HS-27A (cell line): Measurements from ENCODE around the gene TXNDC15.

Experiments
- DNase-seq: peaks from one replicate; pipeline ENCODE4 v3.0.0-alpha.2; 2012; ENCODE audit warnings: low read depth, missing footprints

Gene TXNDC15

DNA sequence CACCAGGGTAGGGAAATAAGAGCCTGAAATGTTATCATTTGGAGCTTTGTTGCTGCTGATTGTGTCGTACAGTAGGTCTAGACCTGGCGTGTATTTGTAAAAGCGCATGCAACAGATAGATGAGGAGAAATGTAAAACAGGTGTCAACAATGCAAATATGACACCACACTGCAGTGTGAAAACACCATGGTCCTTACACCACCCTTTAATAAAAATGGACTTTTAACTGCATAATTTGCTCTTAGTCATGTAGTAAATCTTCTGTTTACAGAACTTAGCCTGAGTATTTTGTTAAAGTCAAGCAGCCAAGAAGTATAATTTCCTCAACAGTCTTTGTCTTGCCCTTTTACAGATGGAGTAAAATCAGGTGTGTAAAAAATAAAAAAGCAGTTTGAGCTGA, 44.7 kb downstream of the TXNDC15 start:
- DNase-seq: no peak

DNA sequence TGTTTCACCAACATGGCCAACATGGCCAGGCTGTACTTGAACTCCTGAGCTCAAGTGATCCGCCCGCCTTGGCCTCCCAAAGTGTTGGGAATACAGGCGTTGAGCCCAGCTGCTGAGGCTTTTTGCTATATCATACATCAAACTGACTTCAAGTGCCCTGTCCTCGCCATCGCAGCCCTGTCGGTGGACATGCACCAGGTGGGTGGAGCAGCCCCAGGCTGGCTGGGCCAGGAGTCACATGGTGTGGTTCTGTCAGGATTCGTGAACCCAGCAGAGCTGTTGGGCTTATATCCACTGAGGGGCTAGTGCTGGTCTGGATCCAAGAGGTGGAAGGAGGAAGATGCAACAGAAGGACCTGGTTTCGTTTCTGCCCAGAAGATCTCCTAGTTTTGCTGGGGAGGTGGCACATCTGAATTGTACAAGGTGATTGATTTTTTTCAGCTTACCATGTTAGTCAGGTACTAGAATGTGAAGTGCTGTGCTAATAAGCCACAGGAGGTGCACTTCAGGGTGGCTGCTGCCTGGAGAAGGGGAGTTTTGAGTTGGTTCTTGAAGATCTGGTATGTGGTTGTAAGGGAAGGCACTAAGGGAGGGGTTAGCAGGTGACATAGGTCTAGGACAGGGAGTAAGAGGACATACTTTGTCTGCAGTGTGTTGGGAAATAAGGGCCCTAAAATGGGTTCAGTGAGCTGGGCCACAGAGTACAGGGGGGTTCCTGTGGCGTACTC, 46.8 kb downstream of the TXNDC15 start:
- no peak for DNase-seq

DNA sequence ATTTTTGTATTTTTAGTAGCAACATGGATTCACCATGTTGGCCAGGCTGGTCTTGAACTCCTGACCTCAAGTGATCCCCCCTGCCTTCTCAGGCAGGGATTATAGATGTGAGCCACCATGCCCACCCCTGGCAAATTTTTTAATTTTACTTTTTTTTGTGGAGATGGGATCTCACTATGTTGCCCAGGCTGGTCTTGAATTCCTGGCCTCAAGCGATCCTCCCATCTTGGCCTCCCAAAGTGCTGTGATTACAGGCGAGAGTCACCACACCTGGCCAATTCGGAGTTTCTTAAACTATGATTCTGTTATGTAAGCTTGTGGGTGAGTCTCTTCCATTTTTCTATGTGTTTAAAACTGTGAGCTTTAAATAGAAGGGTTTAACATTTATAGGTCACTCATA, 58.3 kb downstream of the TXNDC15 start:
- DNase-seq: no peak

DNA sequence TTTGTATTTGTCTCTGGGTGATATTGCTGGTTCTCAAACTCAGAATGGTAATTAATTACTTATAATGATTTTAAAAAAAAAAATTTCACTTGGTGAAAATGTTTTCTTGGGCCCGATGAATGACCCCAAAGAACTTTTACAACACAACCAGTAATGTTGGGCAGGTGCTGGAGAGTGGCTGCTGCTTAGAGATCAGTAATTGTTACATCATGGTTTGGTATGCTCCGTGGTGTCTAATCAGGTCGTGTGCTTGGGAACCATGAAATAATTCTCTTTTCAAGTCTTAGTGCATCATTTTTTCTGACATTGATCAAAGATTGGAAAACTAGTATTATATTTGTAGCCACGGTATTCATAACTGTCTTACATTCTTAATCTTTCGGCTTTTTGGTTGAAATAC, 60.0 kb downstream of the TXNDC15 start:
- no peak for DNase-seq

DNA sequence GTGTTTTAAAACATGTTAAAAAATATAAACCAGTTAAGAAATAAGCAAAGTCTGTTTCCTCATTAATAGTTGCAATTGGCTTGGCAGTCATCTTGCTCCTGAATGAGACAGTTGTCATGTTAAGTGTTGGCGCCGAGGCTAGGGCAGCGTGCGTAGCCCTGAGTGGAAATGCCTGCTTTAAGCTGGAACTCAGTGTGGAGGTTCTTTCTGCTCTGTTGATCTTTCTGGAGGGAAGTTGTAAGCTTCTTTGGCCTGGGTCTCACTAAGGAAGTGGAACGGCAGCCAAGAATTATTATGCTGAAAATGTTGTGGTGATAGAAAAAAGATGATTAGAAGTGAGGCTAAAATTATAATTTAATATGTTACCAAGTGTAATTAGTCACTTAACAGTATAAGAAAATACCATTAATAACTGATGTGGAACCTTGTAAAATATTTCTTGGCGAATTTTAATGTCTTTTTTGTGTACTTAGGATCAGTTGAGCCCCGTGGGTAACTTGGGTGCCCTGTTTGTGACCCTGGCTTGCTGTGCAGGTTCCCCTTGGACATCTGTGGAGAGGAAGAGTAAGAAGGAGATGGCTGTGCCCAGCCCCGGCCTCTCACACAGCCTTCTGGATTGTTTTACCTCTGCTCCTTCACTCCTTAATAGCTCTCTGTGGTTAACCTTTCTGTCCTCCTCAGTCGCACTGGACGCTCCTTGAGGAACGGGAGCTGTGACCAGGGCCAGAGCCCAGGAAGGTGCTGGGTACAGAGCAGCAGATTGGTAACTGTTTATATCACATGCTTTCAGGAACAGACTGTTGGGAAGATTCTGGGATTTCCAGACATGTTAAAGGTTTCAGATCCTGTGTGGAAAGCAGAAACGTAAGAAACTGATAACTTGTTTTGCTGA, 61.8 kb downstream of the TXNDC15 start:
- DNase-seq: no peak

DNA sequence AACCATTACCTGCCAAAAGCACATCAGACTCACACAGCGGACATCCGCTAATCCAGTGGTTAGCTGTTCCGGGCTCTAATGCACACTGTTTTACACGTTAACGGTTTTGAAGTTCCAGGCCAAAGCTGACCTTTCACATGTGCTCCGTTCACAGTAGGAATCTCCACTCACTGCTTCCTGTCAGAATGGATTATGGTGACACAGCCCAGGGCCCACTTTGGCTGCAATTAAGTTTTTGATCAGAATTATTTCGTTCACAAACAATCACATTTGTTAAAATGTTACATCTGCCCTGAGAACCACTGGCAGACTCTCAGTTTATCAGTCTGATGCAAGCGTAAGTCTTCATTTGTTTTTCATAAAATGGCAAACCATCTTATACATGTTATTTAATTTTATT, 63.4 kb downstream of the TXNDC15 start:
- no peak for DNase-seq

DNA sequence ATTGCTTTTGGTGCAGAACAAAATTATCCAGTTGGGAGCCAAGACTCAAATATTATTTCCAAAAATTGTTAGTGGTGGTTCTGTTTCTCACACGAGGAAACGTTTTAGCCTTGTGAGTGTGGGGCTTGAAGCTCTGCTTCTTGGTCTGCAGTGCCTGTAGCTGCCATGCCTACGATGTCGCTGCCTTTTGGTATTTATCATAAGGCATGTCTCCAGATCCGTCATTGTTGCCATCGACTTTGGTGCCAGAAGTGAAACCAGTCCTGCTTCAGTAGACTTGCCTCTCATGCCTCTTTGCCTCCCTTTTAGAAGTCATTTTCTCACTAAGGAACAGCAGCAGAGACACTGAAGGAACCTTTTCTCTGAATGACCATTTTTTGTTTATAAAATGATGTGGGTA, 63.9 kb downstream of the TXNDC15 start:
- DNase-seq: no peak

DNA sequence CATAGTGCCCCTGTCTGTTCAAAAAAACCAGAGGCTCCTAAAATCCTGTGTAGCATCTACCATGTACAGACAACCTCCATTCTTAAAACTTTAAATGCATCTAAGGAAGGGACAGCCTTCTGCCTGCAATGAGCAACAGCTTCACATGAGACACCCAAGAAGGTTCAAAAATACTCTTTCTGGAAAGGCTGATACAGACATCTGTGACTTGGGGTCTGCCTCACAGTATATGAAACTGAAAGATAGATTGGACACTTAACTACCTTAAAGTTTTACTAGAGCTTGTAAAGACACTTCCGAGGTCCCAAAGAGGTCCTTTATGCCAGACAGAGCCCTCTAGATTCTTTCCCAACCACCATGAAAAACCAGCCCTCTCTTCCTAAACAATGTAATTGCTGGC, 65.3 kb downstream of the TXNDC15 start:
- DNase-seq: no peak

DNA sequence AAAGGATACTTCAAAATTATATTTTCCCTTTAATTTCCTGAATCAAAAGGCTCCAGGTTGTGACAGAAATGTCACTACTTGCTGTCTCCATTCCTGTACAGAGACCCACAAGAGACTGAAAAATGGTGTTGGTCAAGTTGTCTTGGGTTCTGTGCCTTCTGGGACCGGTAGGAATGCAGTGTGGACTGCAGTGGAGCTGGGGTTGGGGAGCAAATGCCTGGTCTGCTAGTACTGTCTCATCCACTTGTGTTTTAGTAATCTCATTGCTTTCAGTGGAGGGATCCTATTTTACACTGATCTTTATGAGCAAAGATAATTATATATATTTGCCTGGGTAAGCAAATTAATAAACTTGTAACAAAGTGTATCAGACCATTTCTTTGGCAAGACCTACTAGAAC, 69.4 kb downstream of the TXNDC15 start:
- DNase-seq: no peak

DNA sequence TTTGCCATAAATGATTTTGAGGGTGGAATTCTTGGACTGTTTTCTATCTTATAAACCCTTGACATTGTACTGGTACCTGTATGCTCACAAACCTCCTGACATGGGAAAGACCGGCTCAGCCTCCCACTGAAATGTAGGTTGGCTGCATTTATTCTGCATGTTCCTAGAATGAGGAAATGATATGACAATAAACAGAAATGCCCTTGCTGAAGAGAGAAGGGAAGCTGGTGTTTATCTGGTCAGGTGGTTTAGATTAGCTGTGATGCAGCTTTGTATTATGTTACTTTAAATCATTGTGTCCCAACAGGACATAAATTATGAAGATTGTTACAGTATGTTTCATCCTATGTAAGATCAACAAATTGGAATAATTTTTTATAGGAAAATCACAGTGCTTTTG, 70.5 kb downstream of the TXNDC15 start:
- DNase-seq: no peak

DNA sequence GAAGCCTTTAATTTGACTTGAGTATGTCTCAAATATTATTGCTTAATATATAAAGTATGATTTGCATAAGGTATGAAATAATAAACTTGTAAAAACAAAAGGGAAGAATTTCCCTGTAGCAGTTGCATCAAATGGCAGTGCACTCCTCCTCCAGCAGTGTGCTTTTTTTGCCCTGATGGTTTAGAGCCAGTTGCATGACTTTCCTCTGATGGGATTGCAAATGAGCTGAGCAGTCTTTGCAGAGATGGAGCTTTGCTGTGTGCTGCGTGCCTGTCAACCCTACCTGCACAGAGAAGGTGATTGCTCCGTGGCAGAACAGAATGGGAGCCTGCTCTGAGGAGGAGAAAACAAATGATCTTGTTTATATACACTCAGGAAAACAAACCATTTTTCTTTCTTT, 70.9 kb downstream of the TXNDC15 start:
- no peak for DNase-seq

DNA sequence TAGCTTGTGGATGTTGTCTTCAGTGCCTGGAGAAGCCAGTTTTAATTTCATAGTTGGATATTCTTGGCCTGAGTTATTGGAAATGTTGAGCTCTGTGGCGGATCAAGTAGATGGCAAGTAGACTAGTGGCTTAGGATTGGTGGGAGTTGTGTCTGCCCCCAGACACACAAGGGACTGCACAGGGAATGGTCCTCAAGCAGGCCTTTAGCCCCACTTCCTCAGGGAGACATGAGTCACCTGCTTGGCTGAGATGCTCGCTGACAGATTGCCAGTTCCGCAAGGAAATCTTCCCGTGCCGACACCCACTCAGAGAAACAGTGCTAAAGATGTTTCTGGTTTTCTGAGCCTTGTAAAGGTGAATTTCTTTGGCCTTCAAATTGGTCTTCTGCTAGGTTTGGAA, 74.7 kb downstream of the TXNDC15 start:
- DNase-seq: no peak

DNA sequence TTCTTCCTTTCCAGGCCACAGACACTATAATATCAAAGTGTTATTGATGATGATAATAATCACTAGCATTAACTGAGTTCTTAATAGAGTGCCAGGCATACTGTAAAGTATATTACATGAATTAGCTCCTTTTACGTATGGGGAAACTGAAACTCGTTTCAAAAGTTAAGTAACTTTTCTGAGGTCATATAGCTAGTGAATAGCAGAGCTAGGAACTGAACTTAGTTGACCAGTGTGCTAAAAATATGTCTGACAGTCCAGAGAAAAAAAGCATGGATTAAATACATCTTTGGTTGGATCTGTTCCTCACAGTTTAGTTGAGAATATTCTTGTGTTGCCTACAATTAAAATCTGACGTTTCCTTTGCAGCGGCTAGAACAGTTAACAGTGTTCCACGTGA, 75.1 kb downstream of the TXNDC15 start:
- DNase-seq: no peak
